H1 (cell line): Measurements from ENCODE around the gene PCGF6. TPM values are rescaled to one million over a fixed set of nuclear protein-coding genes. Genes with fewer than 3 reads are reported as not detected.

ENCODE experiments used
- CTCF ChIA-PET: fragments of 300-600 bp; sonication (Branson Sonifier 250); formaldehyde crosslinking; loops from one replicate; lab custom pipeline; 2021; ENCODE audit not compliant: partially characterized antibody; lab: Charles Lee
- POLR2A ChIA-PET: fragments of 300-600 bp; sonication (Branson Sonifier 250); formaldehyde crosslinking; loops from one replicate; lab custom pipeline; 2021; ENCODE audit warnings: inconsistent platforms; ENCODE audit not compliant: partially characterized antibody; lab: Charles Lee
- DNase-seq, 2 experiments: peaks; one replicate each; pipeline versions ENCODE4 v3.0.0 to v3.0.0-alpha.2; 2010 to 2022; ENCODE audit warnings: low spot score in 2 of 2, low read depth in 1 of 2, mixed read lengths in 1 of 2
- FAIRE-seq: peaks from 2 replicates; lab custom pipeline; 2011; peaks lifted over from hg19 to GRCh38; lab: Jason Lieb, UNC
- H2AFZ ChIP-seq: 2 replicates; pipeline ENCODE4 v1.8.1; 2012; ENCODE audit warnings: low read length, inconsistent platforms
- H2AK5ac ChIP-seq: 2 replicates; pipeline ENCODE4 v1.6.1; 2013; ENCODE audit warnings: low read depth, low read length
- H2BK120ac ChIP-seq: replicated peaks from 2 replicates; pipeline ENCODE3; 2013; ENCODE audit warnings: low read depth, low read length, inconsistent platforms
- H2BK12ac ChIP-seq: 2 replicates; pipeline ENCODE4 v1.6.1; 2013; ENCODE audit warnings: low read depth, low read length
- H2BK15ac ChIP-seq: 2 replicates; pipeline ENCODE4 v1.6.1; 2013; ENCODE audit warnings: low read length
- H2BK20ac ChIP-seq: 2 replicates; pipeline ENCODE4 v1.6.1; 2013; ENCODE audit warnings: low read length
- H2BK5ac ChIP-seq: 2 replicates; pipeline ENCODE4 v1.6.1; 2013; ENCODE audit warnings: low read depth, low read length
- H3K14ac ChIP-seq: 2 replicates; pipeline ENCODE4 v1.6.1; 2013; ENCODE audit warnings: inconsistent platforms; ENCODE audit not compliant: insufficient read length
- H3K18ac ChIP-seq: 2 replicates; pipeline ENCODE4 v1.6.1; 2013; ENCODE audit warnings: low read length; ENCODE audit errors: extremely low read depth
- H3K23ac ChIP-seq: 2 replicates; pipeline ENCODE4 v1.6.1; 2013; ENCODE audit warnings: inconsistent platforms; ENCODE audit not compliant: insufficient read length
- H3K23me2 ChIP-seq: 2 replicates; pipeline ENCODE4 v1.6.1; 2013; ENCODE audit warnings: low read depth, low read length
- H3K27ac ChIP-seq: 2 replicates; pipeline ENCODE4 v1.6.1; 2011; ENCODE audit warnings: low read depth, low read length, inconsistent platforms
- H3K27me3 ChIP-seq, 4 experiments: replicated peaks in 1 of 4; 1 replicate in 1 of 4; 2 replicates in 3 of 4; pipeline versions ENCODE4 v1.6.1 to v1.8.1; 2011 to 2013; ENCODE audit warnings: low read length in 3 of 4, mild to moderate bottlenecking in 3 of 4, inconsistent platforms in 2 of 4, mixed read lengths in 2 of 4, moderate library complexity in 1 of 4; ENCODE audit not compliant: control insufficient read depth in 3 of 4, insufficient read depth in 3 of 4; ENCODE audit errors: extremely low read depth in 1 of 4
- H3K36me3 ChIP-seq, 4 experiments: 2 replicates each; pipeline versions ENCODE4 v1.6.1 to v1.8.1; 2011 to 2013; ENCODE audit warnings: mild to moderate bottlenecking in 4 of 4, low read length in 3 of 4, moderate library complexity in 2 of 4, control low read depth in 1 of 4, inconsistent platforms in 1 of 4; ENCODE audit not compliant: insufficient read depth in 4 of 4, control insufficient read depth in 2 of 4
- H3K4ac ChIP-seq: replicated peaks from 2 replicates; pipeline ENCODE3; 2013; ENCODE audit warnings: low read length, low read depth, mixed read lengths, inconsistent platforms; ENCODE audit not compliant: insufficient read length
- H3K4me1 ChIP-seq, 4 experiments: replicated peaks in 1 of 4; 1 replicate in 1 of 4; 2 replicates in 3 of 4; pipeline versions ENCODE4 v1.6.1 to v1.8.1; 2011 to 2013; ENCODE audit warnings: low read length in 3 of 4, inconsistent platforms in 2 of 4, mixed read lengths in 1 of 4; ENCODE audit not compliant: insufficient read depth in 4 of 4, control insufficient read depth in 3 of 4
- H3K4me2 ChIP-seq, 2 experiments: 2 replicates each; pipeline versions ENCODE4 v1.6.1 to v1.8.1; 2011 to 2013; ENCODE audit warnings: low read depth in 2 of 2, low read length in 2 of 2, control low read depth in 1 of 2, inconsistent platforms in 1 of 2, mild to moderate bottlenecking in 1 of 2; ENCODE audit not compliant: insufficient read depth in 1 of 2
- H3K4me3 ChIP-seq, 4 experiments: fragments of 200-600, 300-600 bp in 1 of 4; sonication (generic), shearing (Covaris generic), sonication (Bioruptor Twin) in 1 of 4; 2 replicates each; pipeline versions ENCODE4 v1.5.1 to v1.8.1; 2011 to 2016; ENCODE audit warnings: low read length in 4 of 4, low read depth in 3 of 4, control low read depth in 2 of 4, inconsistent platforms in 2 of 4, mild to moderate bottlenecking in 2 of 4, mixed read lengths in 1 of 4, moderate library complexity in 1 of 4; ENCODE audit not compliant: insufficient read depth in 2 of 4; ENCODE audit errors: extremely low read depth in 1 of 4
- H3K56ac ChIP-seq: replicated peaks from 2 replicates; pipeline ENCODE3; 2013; ENCODE audit warnings: low read depth, mild to moderate bottlenecking, mixed read lengths, low read length, inconsistent platforms; ENCODE audit not compliant: insufficient read length
- H3K79me1 ChIP-seq: 2 replicates; pipeline ENCODE4 v1.6.1; 2013; ENCODE audit warnings: low read depth, low read length, control low read depth
- H3K79me2 ChIP-seq, 2 experiments: 2 replicates each; pipeline versions ENCODE4 v1.6.1 to v1.8.1; 2012 to 2013; ENCODE audit warnings: low read length in 2 of 2, mild to moderate bottlenecking in 2 of 2, inconsistent platforms in 1 of 2; ENCODE audit not compliant: insufficient read depth in 2 of 2, control insufficient read depth in 1 of 2
- H3K9ac ChIP-seq, 4 experiments: replicated peaks in 1 of 4; 1 replicate in 1 of 4; 2 replicates in 3 of 4; pipeline versions ENCODE4 v1.6.1 to v1.8.1; 2011 to 2013; ENCODE audit warnings: low read depth in 3 of 4, low read length in 3 of 4, control low read depth in 2 of 4, mild to moderate bottlenecking in 2 of 4, moderate library complexity in 2 of 4, inconsistent platforms in 1 of 4; ENCODE audit errors: extremely low read depth in 1 of 4
- H3K9me3 ChIP-seq, 2 experiments: 2 replicates each; pipeline versions ENCODE4 v1.6.1 to v1.8.1; 2012 to 2013; ENCODE audit warnings: mild to moderate bottlenecking in 2 of 2, moderate library complexity in 2 of 2, control low read depth in 1 of 2, inconsistent platforms in 1 of 2, low read depth in 1 of 2, low read length in 1 of 2, mixed read lengths in 1 of 2; ENCODE audit not compliant: insufficient read depth in 2 of 2
- H4K20me1 ChIP-seq, 2 experiments: replicated peaks in 1 of 2; 2 replicates each; pipeline versions ENCODE3 to v1.8.1; 2011 to 2013; ENCODE audit warnings: inconsistent platforms in 2 of 2, low read length in 2 of 2, mild to moderate bottlenecking in 1 of 2; ENCODE audit not compliant: insufficient read depth in 2 of 2, control insufficient read depth in 1 of 2
- H4K5ac ChIP-seq: 2 replicates; pipeline ENCODE4 v1.6.1; 2013; ENCODE audit warnings: low read length, low read depth, mixed read lengths, inconsistent platforms; ENCODE audit not compliant: insufficient read length
- H4K8ac ChIP-seq: 2 replicates; pipeline ENCODE4 v1.8.0; 2013; ENCODE audit warnings: mild to moderate bottlenecking, moderate library complexity, low read length, inconsistent platforms; ENCODE audit not compliant: insufficient read depth; ENCODE audit errors: extremely low read depth
- H4K91ac ChIP-seq: replicated peaks from 2 replicates; pipeline ENCODE3; 2013; ENCODE audit warnings: low read length, mixed read lengths, inconsistent platforms; ENCODE audit not compliant: insufficient read length
- CHD2 ChIP-seq: IDR thresholded peaks from 2 replicates; pipeline ENCODE4 v1.6.1; 2012; ENCODE audit warnings: low read length, improper control_type of control experiment
- CTBP2 ChIP-seq: IDR thresholded peaks from 2 replicates; pipeline ENCODE4 v1.7.0; 2011; ENCODE audit warnings: borderline replicate concordance, mild to moderate bottlenecking, moderate library complexity, mixed read lengths, low read length; ENCODE audit not compliant: insufficient read depth, insufficient read length
- NRF1 ChIP-seq: IDR thresholded peaks from 2 replicates; pipeline ENCODE4 v1.6.1; 2011; ENCODE audit warnings: mild to moderate bottlenecking, low read depth, low read length, improper control_type of control experiment
- RFX5 ChIP-seq: IDR thresholded peaks from 2 replicates; pipeline ENCODE4 v1.6.1; 2011; ENCODE audit warnings: low read depth, low read length, improper control_type of control experiment, borderline replicate concordance
- RXRA ChIP-seq: IDR thresholded peaks from 2 replicates; pipeline ENCODE4 v1.6.1; 2011; ENCODE audit warnings: low read depth, mild to moderate bottlenecking, low read length, moderate library complexity; ENCODE audit not compliant: insufficient read depth
- SIRT6 ChIP-seq: IDR thresholded peaks from one replicate; pipeline ENCODE4 v1.7.1; 2012; ENCODE audit warnings: low read length, inconsistent platforms
- TCF12 ChIP-seq: IDR thresholded peaks from 2 replicates; pipeline ENCODE4 v1.6.1; 2011; ENCODE audit warnings: low read depth, mild to moderate bottlenecking, low read length
- WGBS, 2 experiments: shearing (Covaris generic) in 1 of 2; methylation state at CpG; one replicate each; pipeline versions ENCODE4 v1.1.6 to v1.1.7; 2013 to 2015; ENCODE audit warnings: low lambda C conversion rate in 2 of 2, mixed read lengths in 2 of 2, inconsistent platforms in 1 of 2, low coverage in 1 of 2, missing lambda C conversion rate in 1 of 2; ENCODE audit not compliant: insufficient replicate concordance in 2 of 2, insufficient coverage in 1 of 2, insufficient read length in 1 of 2; ENCODE audit errors: extremely low coverage in 1 of 2, missing lambda C conversion rate in 1 of 2; 5-methylcytosine and 5-hydroxymethylcytosine counted together
- polyA plus RNA-seq, 7 experiments: library from polyadenylated mRNA; depleted of rRNA in 3 of 7; stranded (reverse) in 5 of 7; unstranded in 2 of 7; fragments of >200 nt in 5 of 7; fragments of 200-250 nt in 2 of 7; gene quantifications; 1 replicate in 5 of 7; 2 replicates in 1 of 7; 4 replicates in 1 of 7; pipeline versions ENCODE4 v1.2.1 to v1.2.3, GENCODE V29; 2011 to 2013; ENCODE audit warnings: missing spikeins in 2 of 7, mixed read lengths in 2 of 7
- total RNA-seq: library from RNA; stranded (reverse); fragmentation: NEBNext Ultra II Directional; extraction: Animal tissue kit (Norgen Biotek cat#: 25700); gene quantifications from 2 replicates; pipeline ENCODE4 v1.2.1, GENCODE V29; 2021

The PCGF6 gene
- total and polyA plus RNA-seq, 2 of the 8 experiments (the other 6 are each of a cell fraction or from before 2014, with no cell fraction given): 6.9 to 18.6 TPM

GRCh38 chr10:103280031-103280430 lies 70.9 kb downstream of the PCGF6 start:
- Histone ChIP-seq H3K18ac (no peak overlapping the region), H4K20me1 (peaks cover 3 to 12% of the 10 kb centered on the region in 2 experiments), H3K14ac (no peak overlapping the region), H2BK20ac (no peak overlapping the region), H3K4me2 (no peak overlapping the region), H2BK12ac (no peak overlapping the region), H4K91ac (no peak overlapping the region)
- 92% methylated on average over 3 of the region's 3 CpGs; no CpG with 5 or more reads in 1 of the 2 experiments for WGBS, 2 experiments
- FAIRE-seq (no peak), DNase-seq (no peak)
- TF ChIP-seq SIRT6 (no peak), TCF12 (no peak), RXRA (no peak), NRF1 (no peak), RFX5 (no peak), CTBP2 (no peak), CHD2 (no peak)
- TF ChIP-seq, all 59 proteins: peak for 0
- no peak overlapping the region for H4K8ac ChIP-seq
- no peak overlapping the region for H3K27ac ChIP-seq
- H3K9ac ChIP-seq: no peak overlapping the region
- H3K36me3 ChIP-seq: no peaks in the 10 kb centered on the region
- CTCF ChIA-PET: interaction anchor here (0.6 to 2.7 kb wide), 7 partner anchors 13 to 444 kb away, joined by 3 to 7 read pairs (median 5); partner anchors contain the start of gene CNNM2
- no peaks in the 10 kb centered on the region for H3K9me3 ChIP-seq
- H3K4me1 ChIP-seq: peaks cover 10 to 19% (median 15%) of the 10 kb centered on the region in 4 experiments
- no peaks in the 10 kb centered on the region for H3K79me2 ChIP-seq
- H3K4me3 ChIP-seq: no peak overlapping the region
- H2AK5ac ChIP-seq: no peak overlapping the region
- H3K56ac ChIP-seq: no peak overlapping the region
- no peak overlapping the region for H2AFZ ChIP-seq
- no peak overlapping the region for H2BK120ac ChIP-seq
- no peaks in the 10 kb centered on the region for H3K79me1 ChIP-seq
- H4K5ac ChIP-seq: no peak overlapping the region
- H2BK5ac ChIP-seq: no peak overlapping the region
- peaks cover 17 to 40% (median 37%) of the 10 kb centered on the region in 4 experiments for H3K27me3 ChIP-seq
- POLR2A ChIA-PET: interaction anchor here (0.8 kb wide), 1 partner anchor 61 kb away, joined by 3 read pairs; no protein-coding TSS in a partner anchor
- H3K23me2 ChIP-seq: peaks cover 16% of the 10 kb centered on the region
- no peak overlapping the region for H2BK15ac ChIP-seq
- no peak overlapping the region for H3K4ac ChIP-seq
- H3K23ac ChIP-seq: no peak overlapping the region
